Heart right ventricle (tissue), 16 donors: ENCODE results near the gene CREB3L1. TPM values are rescaled to one million over a fixed set of nuclear protein-coding genes. Genes with fewer than 3 reads are reported as not detected.

Experiments
- ATAC-seq, 8 donors: fragments of 200-7000 bp; cut with Tn5 transposase; one replicate each; pipeline ENCODE4 v1.9.1; 2020; ENCODE audit warnings: mild to moderate bottlenecking in 8 of 8, moderate library complexity in 8 of 8, moderate number of reproducible peaks in 1 of 8
- DNase-seq, 2 donors: peaks; one replicate each; pipeline ENCODE4 v3.0.0-alpha.2; 2020
- H3K27ac ChIP-seq, 10 donors: fragments of 200-600 bp; sonication (generic) in 2 of 10; one replicate each; pipeline versions ENCODE4 v1.5.0 to v1.8.0; 2020 to 2022; ENCODE audit warnings: mild to moderate bottlenecking in 3 of 10
- H3K27me3 ChIP-seq, 7 donors: fragments of 200-600 bp; one replicate each; pipeline ENCODE4 v1.8.0; 2021 to 2022; ENCODE audit warnings: mild to moderate bottlenecking in 2 of 7
- H3K36me3 ChIP-seq, 9 donors: fragments of 200-600 bp; sonication (generic) in 1 of 9; one replicate each; pipeline versions ENCODE4 v1.5.0 to v1.8.0; 2020 to 2022; ENCODE audit warnings: mild to moderate bottlenecking in 2 of 9
- H3K4me1 ChIP-seq, 9 donors: fragments of 200-600 bp; sonication (generic) in 1 of 9; one replicate each; pipeline versions ENCODE4 v1.5.0 to v1.8.0; 2020 to 2022; ENCODE audit warnings: mild to moderate bottlenecking in 4 of 9
- H3K4me3 ChIP-seq, 10 donors: fragments of 200-600 bp; sonication (generic) in 2 of 10; one replicate each; pipeline versions ENCODE4 v1.5.0 to v1.8.0; 2020 to 2022; ENCODE audit warnings: mild to moderate bottlenecking in 7 of 10, moderate library complexity in 2 of 10
- H3K9me3 ChIP-seq, 11 donors: fragments of 200-600 bp in 10 of 11; sonication (generic) in 2 of 11; one replicate each; pipeline versions ENCODE4 v1.5.0 to v1.8.0; 2013 to 2022; ENCODE audit warnings: mild to moderate bottlenecking in 2 of 11, control low read depth in 1 of 11, moderate library complexity in 1 of 11
- CTCF ChIP-seq, 9 donors: fragments of 200-600 bp; sonication (generic) in 2 of 9; IDR thresholded peaks; one replicate each; pipeline versions ENCODE4 v1.5.0 to v1.8.0; 2021 to 2022; ENCODE audit warnings: antibody characterized with exemption in 9 of 9, mild to moderate bottlenecking in 5 of 9, moderate library complexity in 1 of 9
- WGBS, 2 donors: extraction: QIAGEN DNeasy Blood & Tissue Kit; methylation state at CpG; one replicate each; pipeline ENCODE4 v1.1.7; 2013; ENCODE audit warnings: inconsistent platforms in 1 of 2; 5-methylcytosine and 5-hydroxymethylcytosine counted together
- intact Hi-C, 10 donors: fragments of 100-400 bp; cut with DNase I; formaldehyde crosslinking; loops; one replicate each; pipeline versions ENCODE4 v1.11.1 to v1.14.2; 2022
- polyA plus RNA-seq, 2 donors: library from polyadenylated mRNA; stranded (reverse); fragments of 200-250 nt; gene quantifications; one replicate each; pipeline ENCODE4 v1.2.3, GENCODE V29; 2013
- total RNA-seq, 10 donors: library from RNA; stranded (reverse); fragmentation: NEBNext Ultra II Directional in 3 of 10; extraction: Animal tissue kit (Norgen Biotek cat#: 25700) in 3 of 10; gene quantifications; one replicate each; pipeline versions ENCODE4 v1.2.1 to v1.2.4, GENCODE V29; 2021 to 2023
- donor health status: Arrhythmogenic right ventricular cardiomyopathy.
- donor health status: ischemic (EF 13 %, LVEDD 7.1; RV severe dilation, severe dysfunction).
- donor health status: healthy with polysubstance abuse.
- donor health status: DM: no; HTN: yes; CAD: no.
- donor health status: DM: no; HTN: no; CAD: no.
- donor health status: ischemic (EF 25% LVEDD 6.9; RV normal size, moderate dysfunction).
- donor health status: ischemic (EF 25% LVEDD 5.7; RV mildly dilated, moderate dysfunction).
- donor health status: healthy.
- donor health status: DM: yes; HTN: yes; CAD: no.
- donor health status: Ischemic cardiomyopathy.
- donor health status: ischemic (EF 35%, LVEDD 5.7; RV mildly dilated, moderate dysfunction).
- donor health status: nonischemic (EF 11% LVEDD 7.7; RV severe dilation, severe dysfunction).
- donor health status: DM: yes; HTN: yes; CAD: no.
- donor health status: PGD.
- donor health status: ischemic (EF 29% LVEDD 5.4; RV normal size, mild dysfunction).
- donor health status: nonischemic (EF 23%, LVEDD 6.1; RV moderate dilation, normal function).

CREB3L1 gene
- total and polyA plus RNA-seq, 12 donors, result 9.7 to 127 (median 36.1) TPM

GRCh38 chr11:46332568-46333393, 55.3 kb downstream of the CREB3L1 start:
- peaks cover 10 to 63% (median 27%) of the 10 kb centered on the region in 9 donors for H3K4me1 ChIP-seq
- H3K4me3 ChIP-seq, result peak overlapping the region; percentile 16 to 59 (median 54)
- intact Hi-C loops, result no loop called here
- no peaks in the 10 kb centered on the region for H3K36me3 ChIP-seq
- 1 to 2% methylated on average over 65 to 99 of the region's 99 CpGs for WGBS, 2 donors
- peak; percentile 17 to 52 (median 31) for ATAC-seq
- no peaks in the 10 kb centered on the region for H3K9me3 ChIP-seq
- no peak for TF ChIP-seq CTCF (IDR thresholded peaks at IDR 0.05)
- no peak for DNase-seq
- H3K27me3 ChIP-seq, result peaks cover 5 to 57% (median 21%) of the 10 kb centered on the region in 7 donors
- H3K27ac ChIP-seq, result no peak overlapping the region

GRCh38 chr11:46333394-46333947, 56.0 kb downstream of the CREB3L1 start:
- WGBS, 2 donors, result 24 to 28% methylated on average over 24 to 25 of the region's 25 CpGs
- no peaks in the 10 kb centered on the region for H3K9me3 ChIP-seq
- peak overlapping the region; percentile 16 to 59 (median 54) for H3K4me3 ChIP-seq
- peaks cover 12 to 70% (median 33%) of the 10 kb centered on the region in 9 donors for H3K4me1 ChIP-seq
- no peak for TF ChIP-seq CTCF (IDR thresholded peaks at IDR 0.05)
- H3K36me3 ChIP-seq, result no peaks in the 10 kb centered on the region
- H3K27ac ChIP-seq, result no peak overlapping the region
- ATAC-seq (no peak), DNase-seq (no peak)
- H3K27me3 ChIP-seq, result peaks cover 5 to 57% (median 21%) of the 10 kb centered on the region in 7 donors
- intact Hi-C loops, result no loop called here

GRCh38 chr11:46334211-46334610, 56.7 kb downstream of the CREB3L1 start:
- ATAC-seq (no peak), DNase-seq (no peak)
- Histone ChIP-seq H3K9me3 (no peaks in the 10 kb centered on the region), H3K27ac (no peak overlapping the region), H3K4me3 (no peak overlapping the region), H3K36me3 (no peaks in the 10 kb centered on the region), H3K27me3 (peaks cover 5 to 56% (median 21%) of the 10 kb centered on the region in 7 donors), H3K4me1 (peaks cover 17 to 78% (median 40%) of the 10 kb centered on the region in 9 donors)
- WGBS, 2 donors, result 87 to 97% methylated on average over 3 of the region's 3 CpGs
- TF ChIP-seq CTCF (IDR thresholded peaks at IDR 0.05), result no peak
- intact Hi-C loops, result no loop called here

GRCh38 chr11:46335271-46335670, 57.8 kb downstream of the CREB3L1 start:
- intact Hi-C loops, result no loop called here
- Histone ChIP-seq H3K9me3 (no peaks in the 10 kb centered on the region), H3K4me1 (peaks cover 24 to 85% (median 49%) of the 10 kb centered on the region in 9 donors), H3K27ac (no peak overlapping the region), H3K36me3 (no peaks in the 10 kb centered on the region), H3K4me3 (no peak overlapping the region), H3K27me3 (peaks cover 5 to 46% (median 20%) of the 10 kb centered on the region in 7 donors)
- 88 to 96% methylated on average over 6 of the region's 6 CpGs for WGBS, 2 donors
- DNase-seq (no peak), ATAC-seq (no peak)
- no peak for TF ChIP-seq CTCF (IDR thresholded peaks at IDR 0.05)
